Mucosa of rectum (tissue), 2 donors: Measurements from ENCODE around the gene ZSCAN2.

Source experiments
- H3K27ac ChIP-seq, 2 donors: one replicate each; pipeline ENCODE4 v1.7.0; 2013; ENCODE audit warnings: inconsistent platforms in 2 of 2, low read depth in 2 of 2, low read length in 2 of 2
- H3K27me3 ChIP-seq, 2 donors: one replicate each; pipeline ENCODE4 v1.7.0; 2013; ENCODE audit warnings: low read length in 2 of 2; ENCODE audit not compliant: control insufficient read depth in 2 of 2, insufficient read depth in 2 of 2
- H3K36me3 ChIP-seq, 2 donors: one replicate each; pipeline ENCODE4 v1.7.0; 2013; ENCODE audit warnings: low read length in 2 of 2; ENCODE audit not compliant: control insufficient read depth in 2 of 2, insufficient read depth in 2 of 2
- H3K4me1 ChIP-seq, 2 donors: one replicate each; pipeline ENCODE4 v1.7.0; 2013; ENCODE audit warnings: low read length in 2 of 2, mild to moderate bottlenecking in 1 of 2; ENCODE audit not compliant: control insufficient read depth in 2 of 2, insufficient read depth in 2 of 2
- H3K4me3 ChIP-seq, 2 donors: one replicate each; pipeline ENCODE4 v1.7.0; 2013; ENCODE audit warnings: low read length in 2 of 2
- H3K9ac ChIP-seq, 2 donors: one replicate each; pipeline ENCODE4 v1.7.0; 2013; ENCODE audit warnings: low read length in 2 of 2, low read depth in 1 of 2, mild to moderate bottlenecking in 1 of 2
- H3K9me3 ChIP-seq, 2 donors: one replicate each; pipeline ENCODE4 v1.7.0; 2013; ENCODE audit warnings: low read length in 2 of 2; ENCODE audit not compliant: control insufficient read depth in 2 of 2
- donor health status: healthy.
- donor health status: Normal muscosa, but diverticular disease.

Gene ZSCAN2

DNA sequence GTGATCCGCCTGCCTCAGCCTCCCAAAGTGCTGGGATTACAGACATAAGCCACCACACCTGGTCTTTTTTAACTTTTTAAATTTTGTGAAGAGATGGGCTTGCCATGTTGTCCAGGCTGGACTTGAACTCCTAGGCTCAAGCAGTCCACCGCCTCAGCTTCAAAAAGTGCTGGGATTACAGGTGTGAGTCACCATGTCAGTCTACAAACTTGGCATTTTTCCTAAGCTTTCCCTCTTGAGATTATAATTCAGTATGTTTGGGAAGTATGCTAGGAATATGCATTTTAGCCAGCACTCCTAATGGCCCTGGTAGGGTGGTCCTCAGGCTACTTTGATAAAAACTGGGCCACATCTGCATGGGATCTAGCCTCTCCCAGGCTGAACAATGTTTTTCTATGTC is 48.9 kb downstream of the ZSCAN2 start:
- H3K27ac ChIP-seq: no peak overlapping the region

DNA sequence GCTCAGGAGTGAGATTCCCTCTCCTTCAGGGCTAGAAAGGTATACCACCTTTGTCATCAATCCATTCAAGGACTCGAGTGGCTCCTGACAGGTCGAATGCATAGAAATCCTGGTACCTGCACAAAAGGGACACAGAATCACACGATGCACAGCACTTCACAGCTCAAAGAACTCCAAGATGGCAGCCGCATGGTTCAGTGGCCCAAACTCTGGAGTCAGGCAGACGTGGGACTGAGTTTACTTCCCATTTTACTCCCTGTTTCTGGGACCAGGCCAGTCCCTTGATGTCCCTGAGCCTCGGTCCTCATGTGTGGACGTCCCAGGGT is 52.7 kb downstream of the ZSCAN2 start:
- Histone ChIP-seq H3K9ac (peak overlapping the region; percentile 82 to 94), H3K4me3 (peak overlapping the region; percentile 97 to 98), H3K9me3 (no peaks in the 10 kb centered on the region), H3K27ac (peak overlapping the region; percentile 81 to 88), H3K36me3 (peaks cover 14 to 22% of the 10 kb centered on the region in 2 donors), H3K4me1 (peaks cover 20 to 31% of the 10 kb centered on the region in 2 donors), H3K27me3 (no peaks in the 10 kb centered on the region)

More for the DNA sequence above, 48.9 kb downstream of the ZSCAN2 start:
- no peak overlapping the region for H3K4me3 ChIP-seq
- peaks cover 45 to 58% of the 10 kb centered on the region in 2 donors for H3K36me3 ChIP-seq
- H3K27me3 ChIP-seq: no peaks in the 10 kb centered on the region
- no peaks in the 10 kb centered on the region for H3K9me3 ChIP-seq
- H3K4me1 ChIP-seq: peaks cover 6 to 15% of the 10 kb centered on the region in 2 donors
- no peak overlapping the region for H3K9ac ChIP-seq

DNA sequence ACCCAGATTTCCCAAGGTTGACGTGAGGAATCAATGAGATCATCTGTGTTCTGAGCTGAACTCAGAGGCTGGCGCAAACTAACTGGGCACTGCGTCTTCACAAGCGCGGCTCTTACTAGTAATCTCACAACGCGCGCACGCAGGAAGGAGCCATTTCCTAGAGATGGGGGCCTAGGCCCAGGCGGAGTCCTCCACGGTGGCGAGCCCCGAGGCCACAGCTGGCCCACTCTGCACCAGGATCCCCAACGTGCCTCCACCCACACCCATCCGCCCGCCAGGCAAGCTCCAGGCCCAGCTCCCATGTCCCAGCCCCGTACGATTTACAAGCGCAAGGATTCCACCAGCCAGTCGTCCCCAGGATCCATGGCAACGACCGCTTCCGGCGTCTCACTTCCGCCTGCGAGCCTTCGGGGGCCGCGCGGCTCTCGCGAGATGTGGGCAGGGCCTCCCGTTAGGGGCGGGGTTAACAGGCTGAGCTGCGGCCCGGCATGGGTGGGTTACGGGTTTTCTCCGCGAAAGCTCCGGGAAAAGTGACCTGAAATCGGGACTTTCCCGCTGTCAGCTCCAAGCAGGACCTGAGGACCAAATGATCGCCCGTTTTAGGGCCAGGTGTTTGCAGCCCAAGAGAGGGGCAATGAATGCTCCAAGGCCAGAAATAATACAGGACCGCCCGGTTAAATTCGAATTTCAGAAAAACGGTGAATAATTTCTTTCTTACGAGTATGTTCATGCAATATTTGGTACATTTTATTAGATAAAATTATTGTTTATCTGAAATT is 53.3 kb downstream of the ZSCAN2 start, which contains the start of gene WDR73:
WDR73 (minus strand) TSS at position 374 of the 779 bp plus-strand sequence; CDS start at position 365, 9 bp downstream.
- Histone ChIP-seq H3K27ac (peak within 1 kb of the TSS; percentile 81 to 88), H3K9me3 (no peaks in the 10 kb centered on the region), H3K9ac (peak within 1 kb of the TSS; percentile 82 to 94), H3K4me1 (peaks cover 20 to 36% of the 10 kb centered on the region in 2 donors), H3K36me3 (peaks cover 8 to 17% of the 10 kb centered on the region in 2 donors), H3K4me3 (peak within 1 kb of the TSS; percentile 97 to 98), H3K27me3 (no peaks in the 10 kb centered on the region)

DNA sequence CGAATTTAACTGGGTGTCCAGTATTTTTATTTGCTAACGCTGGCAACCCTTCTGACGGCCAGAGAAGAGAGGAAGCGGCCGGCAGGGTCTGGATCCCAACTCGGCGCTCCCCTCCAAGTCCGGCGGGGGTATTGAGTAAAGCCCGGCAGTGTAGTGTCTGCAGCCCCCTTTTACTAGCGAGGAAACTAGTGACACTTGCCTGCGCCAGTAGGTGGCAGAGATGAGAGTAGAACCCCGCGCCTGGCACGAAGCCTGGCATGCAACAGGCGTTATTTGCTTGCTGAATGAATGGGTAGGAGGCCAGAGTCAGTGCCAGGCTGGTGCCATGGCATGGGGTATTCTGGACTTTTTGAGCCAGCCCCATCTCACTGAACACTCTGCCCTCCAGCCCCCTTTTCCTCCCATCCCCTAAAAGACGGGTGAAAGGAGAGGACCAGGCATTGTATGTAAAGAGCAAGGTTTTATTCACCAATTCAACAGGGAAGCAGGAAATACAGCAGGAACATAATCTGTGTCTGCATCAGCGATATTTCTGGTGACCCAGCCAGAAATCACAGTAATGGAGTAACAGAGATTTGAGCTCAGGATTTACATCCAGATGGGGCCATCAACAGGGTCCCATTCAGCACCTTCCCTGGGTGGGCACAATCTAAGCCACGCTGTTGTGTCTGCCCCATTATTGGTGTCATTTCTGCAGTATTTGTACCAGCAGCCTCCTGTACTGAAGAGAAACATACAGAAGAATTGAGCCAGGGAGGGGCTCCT is 54.1 kb downstream of the ZSCAN2 start:
- Histone ChIP-seq H3K27me3 (no peaks in the 10 kb centered on the region), H3K9me3 (no peaks in the 10 kb centered on the region), H3K4me3 (peak overlapping the region; percentile 97 to 98), H3K36me3 (peaks cover 6 to 14% of the 10 kb centered on the region in 2 donors), H3K4me1 (peaks cover 20 to 37% of the 10 kb centered on the region in 2 donors), H3K9ac (peak overlapping the region; percentile 82 to 94), H3K27ac (peak overlapping the region; percentile 81 to 88)

DNA sequence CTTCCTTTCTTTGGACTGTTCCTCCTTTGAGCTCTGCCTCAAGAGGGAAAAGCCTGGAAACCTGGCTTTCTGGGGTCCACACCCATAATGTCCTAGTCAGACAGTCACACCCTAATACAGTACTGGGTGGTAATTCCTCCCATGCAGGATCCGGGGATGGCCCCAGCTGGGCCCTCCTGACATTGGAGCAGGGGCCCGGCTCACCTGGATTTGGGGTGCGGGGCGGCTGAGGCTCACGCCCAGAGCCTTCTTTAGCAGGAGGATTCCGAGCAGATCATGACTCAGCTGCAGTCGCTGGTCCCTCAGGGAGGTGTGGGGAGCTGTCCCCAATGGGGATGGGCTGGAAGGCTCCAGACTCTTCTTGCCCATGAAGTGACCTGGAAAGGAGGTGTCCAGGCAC is 56.2 kb downstream of the ZSCAN2 start:
- no peak overlapping the region for H3K4me3 ChIP-seq
- no peaks in the 10 kb centered on the region for H3K9me3 ChIP-seq
- peaks cover 20 to 37% of the 10 kb centered on the region in 2 donors for H3K4me1 ChIP-seq
- peaks cover 0 to 4% of the 10 kb centered on the region in 2 donors for H3K36me3 ChIP-seq
- no peaks in the 10 kb centered on the region for H3K27me3 ChIP-seq
- H3K9ac ChIP-seq: no peak overlapping the region
- H3K27ac ChIP-seq: no peak overlapping the region

DNA sequence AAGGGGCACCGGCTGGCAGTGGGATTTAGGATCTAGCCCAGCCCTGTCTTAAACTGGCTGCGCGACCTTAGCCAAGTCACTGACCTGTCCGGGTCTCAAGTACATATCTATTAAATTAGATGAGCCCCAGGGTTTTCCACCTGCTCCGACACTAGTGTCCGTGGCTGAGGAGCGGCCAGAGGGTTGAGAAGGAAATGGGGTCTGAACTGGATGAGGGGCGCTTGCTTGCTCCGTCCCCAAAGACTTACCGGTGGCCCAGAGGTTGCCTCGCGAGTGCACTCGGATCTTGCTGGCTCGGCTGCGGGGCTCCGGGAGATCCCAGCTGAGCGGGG is 56.9 kb downstream of the ZSCAN2 start:
- H3K36me3 ChIP-seq: no peaks in the 10 kb centered on the region

DNA sequence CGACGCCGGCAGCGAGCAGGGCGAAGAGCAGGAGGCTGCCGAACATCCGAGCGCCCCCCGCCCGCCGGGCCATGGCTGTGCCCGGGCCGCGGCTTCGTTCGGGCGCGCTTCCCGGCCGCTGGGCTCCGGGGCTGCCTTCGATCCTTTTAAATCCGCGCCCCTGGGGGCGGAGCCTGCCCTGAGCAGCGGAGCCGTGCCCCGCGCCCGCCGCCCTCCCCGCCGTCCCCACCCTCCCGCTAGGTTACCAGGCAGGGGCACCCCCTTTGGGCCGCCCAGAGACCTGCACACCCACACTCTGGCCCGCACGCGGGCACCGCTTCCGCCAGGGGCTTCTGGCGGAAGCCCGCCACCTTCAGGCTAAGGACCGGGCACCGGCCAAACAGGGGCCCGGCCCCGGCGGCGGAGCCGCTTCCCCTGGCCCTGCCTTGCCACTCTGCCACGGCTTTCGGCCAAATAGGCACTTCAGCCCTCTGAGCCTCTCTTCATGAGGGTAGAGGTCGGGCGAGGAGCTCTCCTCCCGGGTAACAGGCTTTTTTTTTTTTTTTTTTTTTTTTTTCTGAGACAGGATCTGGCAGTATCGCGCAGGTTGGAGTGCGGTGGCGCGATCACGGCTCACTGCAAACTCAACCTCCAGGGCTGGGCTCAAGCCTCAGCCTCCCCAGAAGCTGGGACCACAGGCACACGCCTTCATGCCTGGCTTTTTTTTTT is 57.4 kb downstream of the ZSCAN2 start, which contains the start of gene NMB:
NMB (minus strand) TSS at position 120 of the 708 bp plus-strand sequence; CDS start at position 73, 47 bp downstream.
- peaks cover 20 to 28% of the 10 kb centered on the region in 2 donors for H3K4me1 ChIP-seq
- no peaks in the 10 kb centered on the region for H3K27me3 ChIP-seq
- H3K9me3 ChIP-seq: no peaks in the 10 kb centered on the region
- no peaks in the 10 kb centered on the region for H3K36me3 ChIP-seq
- H3K4me3 ChIP-seq: peak within 1 kb of the TSS; percentile 68 to 69
- H3K9ac ChIP-seq: peak within 1 kb of the TSS; percentile 63 to 71
- peak within 1 kb of the TSS; percentile 43 to 66 for H3K27ac ChIP-seq

More for the DNA sequence above, 56.9 kb downstream of the ZSCAN2 start:
- peaks cover 20 to 33% of the 10 kb centered on the region in 2 donors for H3K4me1 ChIP-seq
- no peaks in the 10 kb centered on the region for H3K27me3 ChIP-seq
- peak overlapping the region; percentile 63 to 71 for H3K9ac ChIP-seq
- H3K27ac ChIP-seq: peak overlapping the region; percentile 10 to 43
- H3K9me3 ChIP-seq: no peaks in the 10 kb centered on the region
- H3K4me3 ChIP-seq: peak overlapping the region; percentile 68 to 69

DNA sequence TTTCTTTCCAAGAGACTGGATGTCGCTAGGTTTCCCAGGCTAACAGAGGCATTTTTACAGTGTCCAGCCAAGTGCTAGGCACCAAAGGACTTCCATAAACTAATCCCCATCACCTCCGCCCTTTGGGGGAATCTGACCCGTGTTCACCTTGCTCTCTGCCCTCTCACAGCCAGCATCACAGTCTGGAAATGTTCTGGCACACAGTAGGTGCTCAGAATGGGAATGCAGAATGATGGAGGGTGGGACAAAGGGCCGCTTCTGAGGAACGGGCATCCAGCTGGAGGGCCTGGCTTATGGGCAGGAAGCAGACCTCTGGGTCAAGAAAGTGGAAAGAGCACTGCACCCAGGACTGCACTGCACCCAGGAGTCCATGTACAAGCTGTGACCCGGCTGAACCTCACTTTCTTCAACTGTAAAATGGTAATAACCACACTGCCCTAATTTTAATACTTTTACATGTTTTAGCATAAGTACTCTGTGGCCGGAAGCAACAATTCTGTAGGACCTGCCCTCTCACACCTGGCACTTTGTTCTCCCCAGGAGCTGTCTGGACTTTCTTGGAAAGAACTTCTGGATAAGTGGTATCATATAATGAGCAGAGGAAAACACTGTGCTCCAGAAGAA is 58.1 kb downstream of the ZSCAN2 start:
- Histone ChIP-seq H3K4me1 (peaks cover 15 to 22% of the 10 kb centered on the region in 2 donors), H3K9me3 (no peaks in the 10 kb centered on the region)

DNA sequence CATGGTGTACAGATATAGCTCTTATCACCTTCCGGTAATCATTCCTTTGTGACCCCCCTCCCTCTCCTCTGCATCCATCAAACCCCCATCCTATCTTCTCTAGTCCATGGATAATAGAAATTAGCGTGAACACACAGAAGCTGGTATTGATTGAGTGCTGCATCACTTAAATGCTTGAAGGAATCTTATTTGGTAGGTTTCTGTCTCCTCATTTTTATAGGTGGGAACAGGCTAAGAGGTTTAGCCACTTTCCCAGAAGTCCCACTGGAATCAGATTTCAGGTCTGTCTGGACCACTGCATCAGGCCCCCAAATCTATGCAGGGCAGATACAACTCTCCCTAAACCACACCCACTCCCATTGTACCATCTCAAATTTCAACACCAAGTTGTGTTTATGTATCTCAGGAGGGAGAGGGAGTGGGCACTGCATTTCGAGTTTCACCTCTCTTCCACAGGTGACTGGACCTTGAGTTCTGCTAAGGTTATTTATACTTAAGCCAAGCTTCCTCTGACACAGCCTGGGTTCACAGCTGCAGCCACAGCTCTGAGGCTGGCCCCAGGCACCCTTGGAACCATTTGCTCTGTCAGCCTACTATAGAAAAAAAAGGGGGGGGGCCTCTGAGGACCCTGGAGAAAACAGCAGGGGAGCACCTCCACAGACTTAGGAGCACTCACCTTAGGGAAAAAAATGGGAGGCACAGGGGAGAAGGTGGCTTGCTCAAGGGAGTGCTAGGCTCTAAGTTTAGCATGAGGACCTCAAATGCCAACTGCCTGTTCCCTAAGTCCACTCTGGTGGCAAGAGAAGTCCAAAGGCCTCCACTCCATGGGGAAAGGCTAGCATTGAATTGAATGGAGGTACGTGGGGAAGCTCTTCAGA is 59.3 kb downstream of the ZSCAN2 start:
- peaks cover 10 to 17% of the 10 kb centered on the region in 2 donors for H3K4me1 ChIP-seq
- no peak overlapping the region for H3K4me3 ChIP-seq
- H3K27ac ChIP-seq: no peak overlapping the region
- H3K9me3 ChIP-seq: no peaks in the 10 kb centered on the region
- H3K9ac ChIP-seq: no peak overlapping the region
- H3K36me3 ChIP-seq: no peaks in the 10 kb centered on the region
- no peaks in the 10 kb centered on the region for H3K27me3 ChIP-seq

More for the DNA sequence above, 58.1 kb downstream of the ZSCAN2 start:
- peak overlapping the region; percentile 68 to 69 for H3K4me3 ChIP-seq
- peak overlapping the region; percentile 56 to 71 for H3K9ac ChIP-seq
- no peaks in the 10 kb centered on the region for H3K27me3 ChIP-seq
- H3K27ac ChIP-seq: peak overlapping the region; percentile 43 to 66
- H3K36me3 ChIP-seq: no peaks in the 10 kb centered on the region
